HG02623 (cell line): ENCODE results near the gene SEBOX.

Source experiments
- ATAC-seq: cut with Tn5 transposase; IDR thresholded peaks from one replicate; pipeline ENCODE4 v1.9.1; 2021; ENCODE audit warnings: moderate library complexity; ENCODE audit not compliant: unreplicated experiment

The SEBOX gene

GRCh38 chr17:28394337-28395116, 29.5 kb upstream of the SEBOX start:
- ATAC-seq, result no peak

GRCh38 chr17:28392491-28392890, 27.5 kb upstream of the SEBOX start:
- ATAC-seq, result no peak

GRCh38 chr17:28391401-28391800, 26.4 kb upstream of the SEBOX start:
- no peak for ATAC-seq

- no peak for ATAC-seq
Observed at GRCh38 chr17:28390984-28391383, 26.0 kb upstream of the SEBOX start.

GRCh38 chr17:28390563-28390962, 25.6 kb upstream of the SEBOX start:
- no peak for ATAC-seq

- no peak for ATAC-seq
Observed at GRCh38 chr17:28390141-28390540, 25.1 kb upstream of the SEBOX start.

- ATAC-seq, result no peak
Observed at GRCh38 chr17:28388106-28388505, 23.1 kb upstream of the SEBOX start.

- ATAC-seq, result no peak
Observed at GRCh38 chr17:28386391-28386790, 21.4 kb upstream of the SEBOX start.

GRCh38 chr17:28385406-28385805, 20.4 kb upstream of the SEBOX start:
- no peak for ATAC-seq

GRCh38 chr17:28385037-28385400, 20.0 kb upstream of the SEBOX start:
- ATAC-seq, result peak; percentile 18

- peak; percentile 59 for ATAC-seq
Observed at GRCh38 chr17:28384281-28385036, 19.5 kb upstream of the SEBOX start.

GRCh38 chr17:28381141-28381825, 16.3 kb upstream of the SEBOX start:
- no peak for ATAC-seq

- ATAC-seq, result no peak
Observed at GRCh38 chr17:28379814-28380801, 15.1 kb upstream of the SEBOX start.

- no peak for ATAC-seq
Observed at GRCh38 chr17:28372945-28373274, 7.9 kb upstream of the SEBOX start.

GRCh38 chr17:28372203-28372944, 7.4 kb upstream of the SEBOX start:
- ATAC-seq, result peak; percentile 8

- peak; percentile 85 for ATAC-seq
Observed at GRCh38 chr17:28371245-28372202, 6.5 kb upstream of the SEBOX start, which contains the start of gene SARM1. SARM1 (plus strand) TSS chr17:28371694; CDS start chr17:28372033, 339 bp downstream.

- no peak for ATAC-seq
Observed at GRCh38 chr17:28370744-28371103, 5.7 kb upstream of the SEBOX start.

GRCh38 chr17:28370035-28370743, 5.2 kb upstream of the SEBOX start, which contains the start of gene VTN:
VTN (minus strand) TSS chr17:28370307; CDS start chr17:28370203, 104 bp downstream.
- no peak for ATAC-seq
